GM19025 (cell line): ENCODE data around the gene CLEC4M.
"Not testable (repeated sequence)": the region's sequence is repeated elsewhere in the genome, so short reads cannot be mapped to it uniquely, and the experiment has no call there.

Source experiments
- ATAC-seq: cut with Tn5 transposase; IDR thresholded peaks from one replicate; pipeline ENCODE4 v1.9.1; 2021; ENCODE audit warnings: mild to moderate bottlenecking, low read depth, moderate library complexity; ENCODE audit not compliant: unreplicated experiment

Gene CLEC4M

GRCh38 chr19:7739801-7740681 lies 23.0 kb upstream of the CLEC4M start:
- ATAC-seq, result no peak

- no peak for ATAC-seq
Measured at GRCh38 chr19:7740682-7741054, 22.4 kb upstream of the CLEC4M start.

- ATAC-seq, result no peak
Measured at GRCh38 chr19:7742575-7742974, 20.5 kb upstream of the CLEC4M start.

- no peak for ATAC-seq
Measured at GRCh38 chr19:7742991-7743390, 20.1 kb upstream of the CLEC4M start.

GRCh38 chr19:7743425-7743841 lies 19.6 kb upstream of the CLEC4M start:
- peak; percentile 85 for ATAC-seq

GRCh38 chr19:7744199-7744786 lies 18.8 kb upstream of the CLEC4M start:
- ATAC-seq, result no peak

- ATAC-seq, result no peak
Measured at GRCh38 chr19:7744871-7745650, 18.0 kb upstream of the CLEC4M start.

GRCh38 chr19:7746306-7746705 lies 16.7 kb upstream of the CLEC4M start:
- ATAC-seq, result not testable (repeated sequence)

GRCh38 chr19:7746903-7747884 lies 15.8 kb upstream of the CLEC4M start, which contains the start of gene CD209:
Gene CD209, minus strand, starts transcription at chr19:7747534. Its CDS starts 23 bp downstream, at chr19:7747511.
- no peak for ATAC-seq

- no peak for ATAC-seq
Measured at GRCh38 chr19:7748171-7748570, 14.9 kb upstream of the CLEC4M start.

GRCh38 chr19:7748756-7749155 lies 14.3 kb upstream of the CLEC4M start:
- ATAC-seq, result no peak

GRCh38 chr19:7751157-7751783 lies 11.8 kb upstream of the CLEC4M start:
- no peak for ATAC-seq

GRCh38 chr19:7756258-7756657 lies 6.8 kb upstream of the CLEC4M start:
- no peak for ATAC-seq

- no peak for ATAC-seq
Measured at GRCh38 chr19:7757358-7757757, 5.7 kb upstream of the CLEC4M start.

- no peak for ATAC-seq
Measured at GRCh38 chr19:7759156-7759555, 3.9 kb upstream of the CLEC4M start.

- no peak for ATAC-seq
Measured at GRCh38 chr19:7763696-7764095, 653 bp downstream of the CLEC4M start.

GRCh38 chr19:7764157-7764556 lies 1.1 kb downstream of the CLEC4M start:
- not testable (repeated sequence) for ATAC-seq

GRCh38 chr19:7765043-7765442 lies 2.0 kb downstream of the CLEC4M start:
- ATAC-seq, result not testable (repeated sequence)

GRCh38 chr19:7766535-7766934 lies 3.5 kb downstream of the CLEC4M start:
- ATAC-seq, result no peak
